ENCODE results near the gene RAVER1.

- no peak for TF ChIP-seq POLR2A (IDR thresholded peaks at IDR 0.05)
- no peak for TF ChIP-seq CTCF (IDR thresholded peaks at IDR 0.05 in 8 of 11, conservative IDR thresholded peaks at IDR 0.05 in 3 of 11)
- no peak for TF ChIP-seq POLR2AphosphoS5 (IDR thresholded peaks at IDR 0.05)
Observed at GRCh38 chr19:10325732-10326131, 7.6 kb downstream of the RAVER1 start.
